Natural killer cell (primary cell): ENCODE measurements around the gene KIAA0753. TPM values are rescaled to one million over a fixed set of nuclear protein-coding genes. Genes with fewer than 3 reads are reported as not detected.

Experiments used
- ATAC-seq, 3 donors: fragments of 150-1000 bp in 2 of 3; fragments of 200-7000 bp in 1 of 3; cut with Tn5 transposase; 1 replicate in 1 of 3; 2 replicates in 2 of 3; pipeline ENCODE4 v1.10.0; 2021; ENCODE audit warnings: mild to moderate bottlenecking in 2 of 3, moderate library complexity in 2 of 3
- DNase-seq, 2 donors: peaks; one replicate each; pipeline versions ENCODE4 v3.0.0 to v3.0.0-alpha.2; 2013 to 2021; ENCODE audit warnings: mixed read lengths in 1 of 2
- H3K27ac ChIP-seq: one replicate; pipeline ENCODE4 v1.5.1; 2013; ENCODE audit warnings: mild to moderate bottlenecking, low read length
- H3K27me3 ChIP-seq: one replicate; pipeline ENCODE4 v1.6.1; 2013; ENCODE audit warnings: low read length; ENCODE audit not compliant: control insufficient read depth, insufficient read depth
- H3K36me3 ChIP-seq: one replicate; pipeline ENCODE4 v1.6.1; 2013; ENCODE audit warnings: low read length; ENCODE audit not compliant: control insufficient read depth, insufficient read depth
- H3K4me1 ChIP-seq: one replicate; pipeline ENCODE4 v1.6.1; 2013; ENCODE audit warnings: low read length; ENCODE audit not compliant: control insufficient read depth, insufficient read depth
- H3K4me3 ChIP-seq: one replicate; pipeline ENCODE4 v1.5.1; 2013; ENCODE audit warnings: low read length
- H3K9me3 ChIP-seq: one replicate; pipeline ENCODE4 v1.6.1; 2013; ENCODE audit warnings: low read length; ENCODE audit not compliant: control insufficient read depth, insufficient read depth
- H3K27ac Mint-ChIP-seq, 2 donors: one replicate each; pipeline ENCODE4 v1.8.0; 2022; ENCODE audit warnings: mild to moderate bottlenecking in 2 of 2, mixed read lengths in 2 of 2, moderate library complexity in 1 of 2
- H3K27me3 Mint-ChIP-seq, 2 donors: one replicate each; pipeline ENCODE4 v1.8.0; 2022; ENCODE audit warnings: low read depth in 2 of 2, mixed read lengths in 2 of 2
- H3K36me3 Mint-ChIP-seq: one replicate; pipeline ENCODE4 v1.8.0; 2022; ENCODE audit warnings: mixed read lengths
- H3K4me1 Mint-ChIP-seq, 2 donors: one replicate each; pipeline ENCODE4 v1.8.0; 2022; ENCODE audit warnings: mixed read lengths in 2 of 2
- H3K4me3 Mint-ChIP-seq: one replicate; pipeline ENCODE4 v1.8.0; 2022; ENCODE audit warnings: mild to moderate bottlenecking, moderate library complexity, mixed read lengths
- H3K9me3 Mint-ChIP-seq, 2 donors: one replicate each; pipeline ENCODE4 v1.8.0; 2022; ENCODE audit warnings: mixed read lengths in 2 of 2
- WGBS: methylation state at CpG from one replicate; pipeline ENCODE4 v1.1.7; 2013; ENCODE audit warnings: missing lambda C conversion rate; ENCODE audit not compliant: insufficient coverage; 5-methylcytosine and 5-hydroxymethylcytosine counted together
- intact Hi-C: fragments of 100-400 bp; cut with micrococcal nuclease; formaldehyde crosslinking; loops from one replicate; pipeline ENCODE4 v1.14.2; 2022
- total RNA-seq, 4 donors: library from RNA; stranded (reverse); fragments of 120-200 nt in 1 of 4; gene quantifications; one replicate each; pipeline versions ENCODE4 v1.2.3 to v1.2.4, GENCODE V29; 2013 to 2022
- TF ChIP-seq, protein P1 (sequence below): fragments of 200-600 bp; IDR thresholded peaks from one replicate; pipeline ENCODE4 v1.8.0; 2022; ENCODE audit warnings: antibody characterized with exemption

Gene KIAA0753
- total RNA-seq, 3 donors from 2014 or later (not counting 1 experiment from before 2014, with no cell fraction given) = 13.4 to 17.2 (median 15.4) TPM

DNA sequence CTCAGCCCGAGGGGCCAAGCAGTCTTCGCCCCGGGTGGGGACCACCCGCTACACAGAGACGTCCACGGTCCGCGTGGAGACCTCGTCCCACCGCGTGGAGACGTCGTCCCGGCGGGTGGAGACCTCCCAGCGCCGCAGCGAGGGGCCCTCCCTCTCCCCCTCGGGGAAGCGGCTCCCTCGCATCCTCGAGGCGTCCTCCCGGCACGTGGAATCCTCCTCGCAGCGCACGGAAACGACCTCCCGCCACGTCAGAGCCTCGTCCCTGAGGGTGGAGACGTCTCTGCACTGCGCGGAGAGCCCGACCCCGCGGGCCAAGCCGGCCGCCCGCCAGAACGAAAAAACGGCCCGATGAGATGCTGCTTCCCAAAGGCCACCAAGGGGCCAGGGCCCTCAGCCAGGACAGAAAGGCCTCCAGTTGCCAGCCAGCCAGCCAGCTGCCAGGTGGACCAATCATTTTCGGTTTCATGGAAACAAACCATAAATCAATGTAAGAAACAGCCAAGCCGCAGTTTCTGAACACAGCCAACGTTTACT lies 11.5 kb upstream of the KIAA0753 start:
- Mint-ChIP-seq H3K4me1 (peaks cover 38 to 47% of the 10 kb centered on the region in 2 donors), H3K27ac (peak overlapping the region; percentile 41 to 95), H3K4me3 (peak overlapping the region; percentile 96), H3K36me3 (no peaks in the 10 kb centered on the region), H3K9me3 (no peaks in the 10 kb centered on the region), H3K27me3 (peaks cover 13 to 24% of the 10 kb centered on the region in 2 donors)
- 4% methylated on average over 47 of the region's 47 CpGs for WGBS
- intact Hi-C loops = loop anchor here (1.0 to 5.0 kb wide), 2 partner anchors 11 to 360 kb away; partner anchors contain the start of genes RNASEK and TXNDC17
- TF ChIP-seq, protein P1, sequence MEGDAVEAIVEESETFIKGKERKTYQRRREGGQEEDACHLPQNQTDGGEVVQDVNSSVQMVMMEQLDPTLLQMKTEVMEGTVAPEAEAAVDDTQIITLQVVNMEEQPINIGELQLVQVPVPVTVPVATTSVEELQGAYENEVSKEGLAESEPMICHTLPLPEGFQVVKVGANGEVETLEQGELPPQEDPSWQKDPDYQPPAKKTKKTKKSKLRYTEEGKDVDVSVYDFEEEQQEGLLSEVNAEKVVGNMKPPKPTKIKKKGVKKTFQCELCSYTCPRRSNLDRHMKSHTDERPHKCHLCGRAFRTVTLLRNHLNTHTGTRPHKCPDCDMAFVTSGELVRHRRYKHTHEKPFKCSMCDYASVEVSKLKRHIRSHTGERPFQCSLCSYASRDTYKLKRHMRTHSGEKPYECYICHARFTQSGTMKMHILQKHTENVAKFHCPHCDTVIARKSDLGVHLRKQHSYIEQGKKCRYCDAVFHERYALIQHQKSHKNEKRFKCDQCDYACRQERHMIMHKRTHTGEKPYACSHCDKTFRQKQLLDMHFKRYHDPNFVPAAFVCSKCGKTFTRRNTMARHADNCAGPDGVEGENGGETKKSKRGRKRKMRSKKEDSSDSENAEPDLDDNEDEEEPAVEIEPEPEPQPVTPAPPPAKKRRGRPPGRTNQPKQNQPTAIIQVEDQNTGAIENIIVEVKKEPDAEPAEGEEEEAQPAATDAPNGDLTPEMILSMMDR = no peak
- ATAC-seq (peak; percentile 1 to 18 (median 11)), DNase-seq (peak; percentile 41 to 64)
- Histone ChIP-seq H3K4me3 (peak overlapping the region; percentile 61), H3K27ac (peak overlapping the region; percentile 91), H3K27me3 (peaks cover 13% of the 10 kb centered on the region), H3K9me3 (no peaks in the 10 kb centered on the region), H3K4me1 (peaks cover 26% of the 10 kb centered on the region), H3K36me3 (peaks cover 8% of the 10 kb centered on the region)

DNA sequence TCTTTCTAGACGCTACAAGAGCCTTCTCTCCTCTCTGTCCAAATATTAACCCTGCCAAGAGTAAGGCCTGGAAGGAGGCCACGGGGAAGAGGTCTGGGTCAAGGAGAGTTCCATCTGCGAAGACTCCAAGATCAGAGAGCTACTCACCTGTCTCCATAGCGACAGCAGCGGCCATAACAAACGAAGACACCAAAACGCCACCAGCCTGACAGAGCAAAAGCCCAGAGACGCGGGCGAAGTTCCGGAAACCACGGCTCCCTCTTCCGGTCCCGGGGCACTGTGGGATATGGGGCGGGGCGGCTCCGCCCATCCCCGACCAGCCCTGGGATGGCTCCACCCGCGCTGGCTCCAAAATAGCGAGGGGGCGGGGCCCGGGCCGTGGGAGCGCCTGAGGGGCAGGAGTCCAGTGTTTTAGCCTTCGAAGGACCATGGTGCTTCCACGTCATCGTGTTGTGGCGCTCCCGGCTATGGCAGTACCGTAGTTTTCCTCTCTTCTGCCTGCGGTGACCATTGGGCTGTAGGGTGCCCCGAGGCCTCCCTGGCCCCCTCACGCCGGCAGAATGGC lies 10.9 kb upstream of the KIAA0753 start, which contains the start of the genes C17orf100 and MED31:
Gene C17orf100 (plus strand): TSS at position 409 of the 565 bp plus-strand sequence. CDS start 152 bp downstream, at position 561.
Gene MED31 (minus strand): TSS at position 252 of the 565 bp plus-strand sequence. CDS start 77 bp downstream, at position 175.
- peaks cover 41 to 47% of the 10 kb centered on the region in 2 donors for H3K4me1 Mint-ChIP-seq

DNA sequence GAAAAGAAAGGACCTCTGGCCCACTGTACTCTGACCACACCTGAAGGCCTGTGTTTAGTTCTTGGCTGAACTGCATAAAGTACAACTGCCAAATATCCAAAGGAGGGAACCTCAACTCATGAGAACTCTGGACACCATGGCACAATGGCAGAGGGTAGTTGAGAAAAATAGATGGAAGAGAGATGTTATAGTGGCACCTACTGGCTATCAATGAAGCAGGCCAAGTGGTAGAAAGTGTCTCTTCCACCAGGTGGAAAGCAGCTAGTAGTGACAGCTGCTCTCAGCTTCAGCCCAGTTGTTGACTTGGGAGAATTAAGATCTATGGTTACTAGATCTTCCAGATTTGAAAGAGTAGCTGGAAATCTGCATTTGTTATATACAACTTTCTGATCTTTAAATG lies 7.7 kb upstream of the KIAA0753 start:
- Histone ChIP-seq H3K4me1 (peaks cover 11% of the 10 kb centered on the region), H3K36me3 (peaks cover 33% of the 10 kb centered on the region), H3K27ac (no peak overlapping the region), H3K27me3 (no peaks in the 10 kb centered on the region), H3K9me3 (no peaks in the 10 kb centered on the region), H3K4me3 (no peak overlapping the region)
- TF ChIP-seq, protein P1 = no peak
- Mint-ChIP-seq H3K4me1 (peaks cover 41 to 49% of the 10 kb centered on the region in 2 donors), H3K27ac (peak overlapping the region; percentile 43 to 46), H3K9me3 (no peaks in the 10 kb centered on the region), H3K4me3 (no peak overlapping the region), H3K27me3 (peaks cover 0 to 9% of the 10 kb centered on the region in 2 donors), H3K36me3 (peaks cover 6% of the 10 kb centered on the region)
- intact Hi-C loops = no loop called here
- ATAC-seq (no peak), DNase-seq (peak in 1 of 2 donors; percentile 39)

More for the DNA sequence above, 10.9 kb upstream of the KIAA0753 start, which contains the start of the genes C17orf100 and MED31:
- ATAC-seq (peak; percentile 88 to 98 (median 92)), DNase-seq (peak; percentile 89 to 97)
- no peaks in the 10 kb centered on the region for H3K9me3 ChIP-seq
- H3K27me3 ChIP-seq = peaks cover 13% of the 10 kb centered on the region
- peaks cover 8% of the 10 kb centered on the region for H3K36me3 ChIP-seq
- H3K9me3 Mint-ChIP-seq = no peaks in the 10 kb centered on the region
- peak within 1 kb of the TSS; percentile 91 for H3K27ac ChIP-seq
- peaks cover 25% of the 10 kb centered on the region for H3K4me1 ChIP-seq
- TF ChIP-seq, protein P1 = no peak
- H3K4me3 Mint-ChIP-seq = peak within 1 kb of the TSS; percentile 96
- peak within 1 kb of the TSS; percentile 95 to 96 for H3K27ac Mint-ChIP-seq
- intact Hi-C loops = loop anchor here (1.0 to 5.0 kb wide), 2 partner anchors 10 to 361 kb away; partner anchors contain the start of genes RNASEK and TXNDC17
- H3K4me3 ChIP-seq = peak within 1 kb of the TSS; percentile 61
- WGBS = 2% methylated on average over 35 of the region's 35 CpGs
- peaks cover 13 to 24% of the 10 kb centered on the region in 2 donors for H3K27me3 Mint-ChIP-seq
- H3K36me3 Mint-ChIP-seq = no peaks in the 10 kb centered on the region
